Osteoblast (primary cell): ENCODE results near the gene BIRC6. TPM values are rescaled to one million over a fixed set of nuclear protein-coding genes. Genes with fewer than 3 reads are reported as not detected.

Experiments used
- DNase-seq: peaks from one replicate; pipeline ENCODE4 v3.0.0; 2011; ENCODE audit warnings: low spot score, mixed read lengths; ENCODE audit not compliant: insufficient read length; ENCODE audit errors: missing footprints
- H2AFZ ChIP-seq: 2 replicates; pipeline ENCODE4 v1.6.0; 2011; ENCODE audit warnings: mild to moderate bottlenecking, low read length
- H3K27ac ChIP-seq: 2 replicates; pipeline ENCODE4 v1.5.1; 2011; ENCODE audit warnings: mild to moderate bottlenecking, low read depth, low read length, moderate library complexity
- H3K27me3 ChIP-seq: 2 replicates; pipeline ENCODE4 v1.6.0; 2012; ENCODE audit warnings: mild to moderate bottlenecking, control low read depth, inconsistent platforms, low read length, moderate library complexity; ENCODE audit not compliant: insufficient read depth
- H3K36me3 ChIP-seq: 2 replicates; pipeline ENCODE4 v1.5.1; 2011; ENCODE audit warnings: mild to moderate bottlenecking, low read length, control low read depth, moderate library complexity; ENCODE audit not compliant: insufficient read depth
- H3K4me1 ChIP-seq: 2 replicates; pipeline ENCODE4 v1.5.1; 2011; ENCODE audit warnings: mild to moderate bottlenecking, low read length, control low read depth, moderate library complexity; ENCODE audit not compliant: insufficient read depth
- H3K4me2 ChIP-seq: 2 replicates; pipeline ENCODE4 v1.6.0; 2011; ENCODE audit warnings: mild to moderate bottlenecking, low read length; ENCODE audit not compliant: insufficient read depth
- H3K4me3 ChIP-seq: fragments of 200-600 bp; sonication (generic); 3 replicates; pipeline ENCODE4 v1.5.1; 2012; ENCODE audit warnings: mild to moderate bottlenecking, low read length, inconsistent platforms; ENCODE audit not compliant: insufficient read depth
- H3K79me2 ChIP-seq: 2 replicates; pipeline ENCODE4 v1.6.0; 2012; ENCODE audit warnings: mild to moderate bottlenecking, low read length, control low read depth, inconsistent platforms; ENCODE audit not compliant: insufficient read depth
- H3K9me3 ChIP-seq: 2 replicates; pipeline ENCODE4 v1.5.1; 2011; ENCODE audit warnings: low read depth, low read length, control low read depth
- H4K20me1 ChIP-seq: 2 replicates; pipeline ENCODE4 v1.6.0; 2012; ENCODE audit warnings: mild to moderate bottlenecking, low read length, control low read depth; ENCODE audit not compliant: insufficient read depth
- total RNA-seq: library from RNA; depleted of rRNA; stranded (reverse); fragments of >200 nt; gene quantifications from 2 replicates; pipeline ENCODE4 v1.2.3, GENCODE V29; 2012
- TF ChIP-seq, protein P1 (sequence below): IDR thresholded peaks from 2 replicates; pipeline ENCODE4 v1.5.1; 2011; ENCODE audit warnings: mild to moderate bottlenecking, low read depth, low read length, moderate library complexity; ENCODE audit errors: extremely low read depth

BIRC6 gene
- total RNA-seq, 1 donor: 144 TPM

DNA sequence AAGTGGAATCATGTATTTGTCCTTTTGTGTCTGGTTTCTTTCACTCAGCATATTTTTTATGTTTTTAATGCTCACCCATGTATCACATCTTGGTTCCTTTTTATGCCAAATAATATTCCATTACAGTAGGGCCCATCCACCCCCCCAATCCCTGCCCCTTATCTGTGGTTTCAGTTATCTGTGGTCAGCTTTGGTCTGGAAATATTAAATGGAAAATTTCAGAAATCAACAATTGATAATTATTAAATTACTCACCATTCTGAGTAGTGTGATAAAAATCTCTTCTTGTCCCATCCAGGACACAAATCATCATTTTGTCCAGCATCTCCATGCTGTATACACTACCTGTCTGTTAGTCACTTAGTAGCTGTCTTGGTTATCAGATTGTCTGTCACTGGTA lies 66.7 kb downstream of the BIRC6 start:
- Histone ChIP-seq H3K27me3 (no peaks in the 10 kb centered on the region), H3K9me3 (no peaks in the 10 kb centered on the region), H4K20me1 (peaks cover 12% of the 10 kb centered on the region), H3K79me2 (peaks cover 95% of the 10 kb centered on the region), H3K4me2 (peak overlapping the region; percentile 2), H3K4me1 (peaks cover 67% of the 10 kb centered on the region), H3K27ac (peak overlapping the region; percentile 50), H2AFZ (no peak overlapping the region), H3K4me3 (no peak overlapping the region), H3K36me3 (peaks cover 2% of the 10 kb centered on the region)
- TF ChIP-seq, protein P1, sequence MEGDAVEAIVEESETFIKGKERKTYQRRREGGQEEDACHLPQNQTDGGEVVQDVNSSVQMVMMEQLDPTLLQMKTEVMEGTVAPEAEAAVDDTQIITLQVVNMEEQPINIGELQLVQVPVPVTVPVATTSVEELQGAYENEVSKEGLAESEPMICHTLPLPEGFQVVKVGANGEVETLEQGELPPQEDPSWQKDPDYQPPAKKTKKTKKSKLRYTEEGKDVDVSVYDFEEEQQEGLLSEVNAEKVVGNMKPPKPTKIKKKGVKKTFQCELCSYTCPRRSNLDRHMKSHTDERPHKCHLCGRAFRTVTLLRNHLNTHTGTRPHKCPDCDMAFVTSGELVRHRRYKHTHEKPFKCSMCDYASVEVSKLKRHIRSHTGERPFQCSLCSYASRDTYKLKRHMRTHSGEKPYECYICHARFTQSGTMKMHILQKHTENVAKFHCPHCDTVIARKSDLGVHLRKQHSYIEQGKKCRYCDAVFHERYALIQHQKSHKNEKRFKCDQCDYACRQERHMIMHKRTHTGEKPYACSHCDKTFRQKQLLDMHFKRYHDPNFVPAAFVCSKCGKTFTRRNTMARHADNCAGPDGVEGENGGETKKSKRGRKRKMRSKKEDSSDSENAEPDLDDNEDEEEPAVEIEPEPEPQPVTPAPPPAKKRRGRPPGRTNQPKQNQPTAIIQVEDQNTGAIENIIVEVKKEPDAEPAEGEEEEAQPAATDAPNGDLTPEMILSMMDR: no peak
- DNase-seq: no peak

DNA sequence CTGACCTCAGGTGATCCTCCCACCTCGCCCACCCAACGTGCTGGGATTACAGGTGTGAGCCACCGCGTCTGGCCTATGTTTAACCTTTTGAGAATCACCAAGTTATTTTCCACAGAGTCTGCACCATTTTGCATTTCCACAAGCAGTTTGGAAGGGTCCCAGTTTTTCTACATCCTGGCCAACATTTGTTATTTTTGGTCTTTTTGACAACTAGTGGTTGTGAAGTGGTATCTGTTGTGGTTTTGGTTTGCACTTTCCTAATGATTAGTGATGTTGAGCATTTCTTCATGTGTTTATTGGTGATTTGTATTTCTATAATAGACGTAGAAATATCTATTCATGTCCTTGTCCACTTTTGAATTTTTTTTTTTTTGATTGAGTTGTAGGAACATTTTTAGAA lies 67.9 kb downstream of the BIRC6 start:
- TF ChIP-seq, protein P1: no peak
- Histone ChIP-seq H3K27me3 (no peaks in the 10 kb centered on the region), H3K36me3 (no peaks in the 10 kb centered on the region), H4K20me1 (peaks cover 12% of the 10 kb centered on the region), H3K9me3 (no peaks in the 10 kb centered on the region), H2AFZ (no peak overlapping the region), H3K27ac (no peak overlapping the region), H3K4me1 (peaks cover 59% of the 10 kb centered on the region), H3K4me2 (no peak overlapping the region), H3K4me3 (no peak overlapping the region), H3K79me2 (peaks cover 97% of the 10 kb centered on the region)
- DNase-seq: peak; percentile 18

DNA sequence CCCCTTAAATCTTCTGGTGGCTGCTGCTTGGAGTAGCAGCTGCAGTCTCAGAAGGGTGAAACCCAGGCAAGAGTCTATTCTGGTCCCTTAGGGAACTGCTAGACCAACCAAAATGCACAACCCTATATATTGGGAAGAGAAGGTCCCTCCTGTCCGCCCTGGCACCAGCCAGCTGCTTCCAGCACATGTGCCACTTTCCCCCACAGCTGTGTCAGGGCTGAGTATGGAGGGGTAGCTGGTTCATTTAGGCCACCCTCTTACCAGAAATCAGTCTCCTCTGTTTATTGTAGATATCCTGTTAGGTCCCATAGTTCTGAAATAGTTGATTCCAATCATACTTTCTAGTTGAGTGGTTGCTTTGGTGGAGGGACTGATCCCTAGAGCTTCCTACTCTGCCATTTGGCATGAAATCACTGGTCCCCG lies 68.9 kb downstream of the BIRC6 start:
- Histone ChIP-seq H3K4me3 (peak overlapping the region; percentile 30), H3K4me2 (peak overlapping the region; percentile 71), H3K4me1 (peaks cover 54% of the 10 kb centered on the region), H3K79me2 (peaks cover 93% of the 10 kb centered on the region), H3K9me3 (no peaks in the 10 kb centered on the region), H3K36me3 (no peaks in the 10 kb centered on the region), H2AFZ (no peak overlapping the region), H4K20me1 (peaks cover 12% of the 10 kb centered on the region), H3K27me3 (no peaks in the 10 kb centered on the region), H3K27ac (peak overlapping the region; percentile 72)
- peak; percentile 10 for DNase-seq
- TF ChIP-seq, protein P1: no peak

- H3K27me3 ChIP-seq: no peaks in the 10 kb centered on the region
- H3K36me3 ChIP-seq: peaks cover 8% of the 10 kb centered on the region
- no peak overlapping the region for H3K27ac ChIP-seq
- DNase-seq: no peak
- H3K4me2 ChIP-seq: no peak overlapping the region
- H3K4me1 ChIP-seq: peaks cover 36% of the 10 kb centered on the region
- no peak overlapping the region for H3K4me3 ChIP-seq
- peaks cover 12% of the 10 kb centered on the region for H4K20me1 ChIP-seq
- H2AFZ ChIP-seq: no peak overlapping the region
- H3K9me3 ChIP-seq: no peaks in the 10 kb centered on the region
- TF ChIP-seq, protein P1: no peak
- peaks cover 92% of the 10 kb centered on the region for H3K79me2 ChIP-seq
Measured at GRCh38 chr2:32427672-32428610, 71.1 kb downstream of the BIRC6 start.
